Transverse colon (tissue), 4 donors: Measurements from ENCODE around the gene HSP90AA1. TPM values are rescaled to one million over a fixed set of nuclear protein-coding genes. Genes with fewer than 3 reads are reported as not detected.

Experiments
- DNase-seq: peaks from one replicate; pipeline ENCODE4 v3.0.0-alpha.2; 2019
- H3K27ac ChIP-seq, 4 donors: fragments of 200-600 bp; sonication (generic); 2 replicates each; pipeline ENCODE4 v1.5.1; 2016 to 2018; ENCODE audit warnings: inconsistent platforms in 4 of 4
- H3K27me3 ChIP-seq: fragments of 200-600 bp; sonication (generic); 2 replicates; pipeline ENCODE4 v1.5.1; 2017; ENCODE audit warnings: inconsistent platforms
- H3K36me3 ChIP-seq, 4 donors: fragments of 200-600 bp; sonication (generic); 2 replicates each; pipeline ENCODE4 v1.5.1; 2017 to 2019; ENCODE audit warnings: inconsistent platforms in 4 of 4
- H3K4me1 ChIP-seq, 4 donors: fragments of 200-600 bp; sonication (generic); 2 replicates each; pipeline ENCODE4 v1.5.1; 2017 to 2020; ENCODE audit warnings: inconsistent platforms in 4 of 4
- H3K4me3 ChIP-seq, 4 donors: fragments of 200-600 bp; sonication (generic); 1 replicate in 1 of 4; 2 replicates in 3 of 4; pipeline versions ENCODE4 v1.5.1 to v1.6.1; 2017 to 2019; ENCODE audit warnings: inconsistent platforms in 4 of 4
- H3K9me3 ChIP-seq, 2 donors: fragments of 200-600 bp; sonication (generic); 2 replicates each; pipeline ENCODE4 v1.5.1; 2017 to 2019; ENCODE audit warnings: inconsistent platforms in 2 of 2
- CTCF ChIP-seq, 5 experiments: fragments of 200-600 bp in 3 of 5; fragments of 450-650 bp in 2 of 5; sonication (generic) in 3 of 5; IDR thresholded peaks; 1 replicate in 2 of 5; 2 replicates in 3 of 5; pipeline ENCODE4 v1.5.1; 2016 to 2017; ENCODE audit warnings: antibody characterized with exemption in 5 of 5, inconsistent platforms in 3 of 5, mild to moderate bottlenecking in 2 of 5, moderate library complexity in 1 of 5
- EP300 ChIP-seq: sonication (generic); formaldehyde crosslinking; IDR thresholded peaks from one replicate; pipeline ENCODE4 v1.6.1; 2017; ENCODE audit warnings: antibody characterized with exemption, low read depth
- POLR2A ChIP-seq: fragments of 450-650 bp; IDR thresholded peaks from one replicate; pipeline ENCODE4 v1.6.1; 2016; ENCODE audit warnings: antibody characterized with exemption, mild to moderate bottlenecking, moderate library complexity
- POLR2AphosphoS5 ChIP-seq, 3 donors: sonication (generic); formaldehyde crosslinking; IDR thresholded peaks; one replicate each; pipeline ENCODE4 v1.6.1; 2016; ENCODE audit warnings: antibody characterized with exemption in 3 of 3
- WGBS, 2 donors: methylation state at CpG; one replicate each; pipeline ENCODE4 v1.1.5; 2018; ENCODE audit warnings: low coverage in 1 of 2; 5-methylcytosine and 5-hydroxymethylcytosine counted together
- in situ Hi-C, 4 donors: fragments of 200-750 bp; cut with MboI; loops; one replicate each; pipeline versions ENCODE4 v1.15.0 to v1.15.1; 2017; ENCODE audit warnings: low sequenced_read_pairs in 3 of 4, low pct_ligation_motif_present in 1 of 4, low pct_unique_long_range_greater_than_20kb in 1 of 4
- intact Hi-C: fragments of 100-400 bp; cut with DNase I; formaldehyde crosslinking; loops from one replicate; pipeline ENCODE4 v1.15.1; 2023; ENCODE audit warnings: low total_unique reads
- total RNA-seq, 4 donors: library from RNA; depleted of rRNA; stranded (reverse); fragments of >200 nt; gene quantifications; one replicate each; pipeline ENCODE4 v1.1.0, GENCODE V29; 2016

Gene HSP90AA1
- total RNA-seq, 4 donors from 2014 or later = 112 to 347 (median 235) TPM

GRCh38 chr14:102077382-102077709 lies 9.5 kb downstream of the HSP90AA1 start:
- intact Hi-C loops = no loop called here
- peaks cover 0 to 32% (median 14%) of the 10 kb centered on the region in 4 donors for H3K36me3 ChIP-seq
- TF ChIP-seq POLR2A = no peak
- TF ChIP-seq POLR2AphosphoS5 (IDR thresholded peaks at IDR 0.05) = no peak
- TF ChIP-seq EP300 = no peak
- peaks cover 0 to 3% (median under 1%) of the 10 kb centered on the region in 4 donors for H3K4me1 ChIP-seq
- H3K27me3 ChIP-seq = no peaks in the 10 kb centered on the region
- 89 to 90% methylated on average over 2 to 5 of the region's 5 CpGs for WGBS, 2 donors
- H3K9me3 ChIP-seq = no peaks in the 10 kb centered on the region
- H3K27ac ChIP-seq = no peak overlapping the region
- no peak overlapping the region for H3K4me3 ChIP-seq
- in situ Hi-C loops = no loop called here
- DNase-seq = no peak

GRCh38 chr14:102075155-102075554 lies 11.7 kb downstream of the HSP90AA1 start:
- intact Hi-C loops = no loop called here
- no peaks in the 10 kb centered on the region for H3K27me3 ChIP-seq
- 91 to 100% methylated on average over 3 to 4 of the region's 4 CpGs for WGBS, 2 donors
- no peak overlapping the region for H3K4me3 ChIP-seq
- H3K27ac ChIP-seq = no peak overlapping the region
- no peaks in the 10 kb centered on the region for H3K9me3 ChIP-seq
- DNase-seq = no peak
- TF ChIP-seq POLR2AphosphoS5 (IDR thresholded peaks at IDR 0.05) = no peak
- no peak for TF ChIP-seq EP300
- no peak for TF ChIP-seq CTCF (IDR thresholded peaks at IDR 0.05)
- no peak for TF ChIP-seq POLR2A
- H3K4me1 ChIP-seq = no peaks in the 10 kb centered on the region
- H3K36me3 ChIP-seq = peaks cover 0 to 12% (median 4%) of the 10 kb centered on the region in 4 donors
- in situ Hi-C loops = no loop called here

- TF ChIP-seq EP300 (no peak), CTCF (IDR thresholded peaks at IDR 0.05) (no peak), POLR2AphosphoS5 (IDR thresholded peaks at IDR 0.05) (no peak)
- Histone ChIP-seq H3K27me3 (no peaks in the 10 kb centered on the region), H3K4me3 (no peak overlapping the region), H3K27ac (no peak overlapping the region), H3K36me3 (peaks cover 0 to 5% (median under 1%) of the 10 kb centered on the region in 4 donors), H3K4me1 (no peaks in the 10 kb centered on the region), H3K9me3 (no peaks in the 10 kb centered on the region)
- WGBS, 2 donors = 86 to 89% methylated on average over 4 of the region's 4 CpGs
- DNase-seq = no peak
- intact Hi-C loops = loop anchor here (5.0 kb wide), 1 partner anchor 1838 kb away; no protein-coding TSS in a partner anchor
- in situ Hi-C loops = loop anchor here in 1 of 4 donors (25.0 kb wide), 1 partner anchor 238 kb away; the partner anchor contains the start of genes MOK and ZNF839
Measured at GRCh38 chr14:102074415-102074964, 12.4 kb downstream of the HSP90AA1 start.

GRCh38 chr14:102071283-102071998 lies 15.4 kb downstream of the HSP90AA1 start:
- in situ Hi-C loops (loop anchor here in 1 of 4 donors (25.0 kb wide), 1 partner anchor 241 kb away; the partner anchor contains the start of genes MOK and ZNF839), intact Hi-C loops (loop anchor here (5.0 kb wide), 1 partner anchor 1841 kb away; no protein-coding TSS in a partner anchor)
- Histone ChIP-seq H3K9me3 (no peaks in the 10 kb centered on the region), H3K4me1 (no peaks in the 10 kb centered on the region), H3K27ac (no peak overlapping the region), H3K36me3 (no peaks in the 10 kb centered on the region), H3K27me3 (no peaks in the 10 kb centered on the region), H3K4me3 (no peak overlapping the region)
- no peak for TF ChIP-seq EP300
- TF ChIP-seq POLR2A = no peak
- TF ChIP-seq CTCF (IDR thresholded peaks at IDR 0.05) = no peak
- no peak for TF ChIP-seq POLR2AphosphoS5 (IDR thresholded peaks at IDR 0.05)
- WGBS, 2 donors = 58 to 75% methylated on average over 6 to 10 of the region's 10 CpGs
- DNase-seq = no peak
